Cortex of kidney (tissue), 1 donor: Measurements from ENCODE around the gene SLC4A8.

Experiments
- DNase-seq: peaks from one replicate; lab custom pipeline; 2025; lab: John Stamatoyannopoulos, UW

The SLC4A8 gene

GRCh38 chr12:51424662-51425539, at the start of gene SLC4A8:
Gene SLC4A8 (plus strand): TSS chr12:51424831. CDS start chr12:51424988, 157 bp downstream.
- no peak for DNase-seq

GRCh38 chr12:51374856-51375255, 49.8 kb upstream of the SLC4A8 start:
- DNase-seq = no peak

GRCh38 chr12:51377099-51377984, 47.3 kb upstream of the SLC4A8 start:
- no peak for DNase-seq

GRCh38 chr12:51378749-51379148, 45.9 kb upstream of the SLC4A8 start:
- no peak for DNase-seq

- DNase-seq = no peak
Observed at GRCh38 chr12:51379571-51379970, 45.1 kb upstream of the SLC4A8 start.

- no peak for DNase-seq
Observed at GRCh38 chr12:51381226-51382079, 43.2 kb upstream of the SLC4A8 start.

- no peak for DNase-seq
Observed at GRCh38 chr12:51382173-51382572, 42.5 kb upstream of the SLC4A8 start.

- DNase-seq = no peak
Observed at GRCh38 chr12:51383269-51383905, 41.2 kb upstream of the SLC4A8 start.

- no peak for DNase-seq
Observed at GRCh38 chr12:51386351-51386750, 38.3 kb upstream of the SLC4A8 start.

- no peak for DNase-seq
Observed at GRCh38 chr12:51388069-51388799, 36.4 kb upstream of the SLC4A8 start.

GRCh38 chr12:51388846-51389245, 35.8 kb upstream of the SLC4A8 start:
- no peak for DNase-seq

- no peak for DNase-seq
Observed at GRCh38 chr12:51389302-51389999, 35.2 kb upstream of the SLC4A8 start.

GRCh38 chr12:51390457-51390856, 34.2 kb upstream of the SLC4A8 start:
- DNase-seq = no peak

GRCh38 chr12:51390891-51391282, 33.7 kb upstream of the SLC4A8 start:
- DNase-seq = no peak

GRCh38 chr12:51391283-51392123, 33.1 kb upstream of the SLC4A8 start, which contains the start of gene GALNT6:
Gene GALNT6 (minus strand): TSS chr12:51391406. CDS start chr12:51379781, 11,625 bp downstream.
- no peak for DNase-seq

- DNase-seq = no peak
Observed at GRCh38 chr12:51392556-51393237, 31.9 kb upstream of the SLC4A8 start.

GRCh38 chr12:51393676-51394545, 30.7 kb upstream of the SLC4A8 start:
- no peak for DNase-seq
